ENCODE measurements around the gene FOSB.

FOSB gene

GRCh38 chr19:45469132-45469944 lies 1.5 kb downstream of the FOSB start:
- peak; percentile 95 for DNase-seq

GRCh38 chr19:45469945-45470761 lies 2.4 kb downstream of the FOSB start:
- DNase-seq, result peak; percentile 75

- no peak for DNase-seq
Measured at GRCh38 chr19:45470762-45471081, 2.9 kb downstream of the FOSB start.

GRCh38 chr19:45471111-45471930 lies 3.5 kb downstream of the FOSB start:
- peak; percentile 60 for DNase-seq

GRCh38 chr19:45471931-45472562 lies 4.3 kb downstream of the FOSB start:
- peak; percentile 61 for DNase-seq

- DNase-seq, result peak; percentile 81
Measured at GRCh38 chr19:45472563-45473366, 5.0 kb downstream of the FOSB start.

GRCh38 chr19:45473367-45473681 lies 5.5 kb downstream of the FOSB start:
- no peak for DNase-seq

GRCh38 chr19:45473682-45474605 lies 6.1 kb downstream of the FOSB start:
- peak; percentile 74 for DNase-seq

- DNase-seq, result peak; percentile 66
Measured at GRCh38 chr19:45474606-45475521, 7.1 kb downstream of the FOSB start.

GRCh38 chr19:45475537-45476291 lies 7.9 kb downstream of the FOSB start:
- peak; percentile 77 for DNase-seq

- DNase-seq, result peak; percentile 78
Measured at GRCh38 chr19:45476304-45476703, 8.5 kb downstream of the FOSB start.

GRCh38 chr19:45477186-45477585 lies 9.4 kb downstream of the FOSB start:
- peak; percentile 66 for DNase-seq

GRCh38 chr19:45477713-45478453 lies 10.1 kb downstream of the FOSB start:
- no peak for DNase-seq

GRCh38 chr19:45478454-45479238 lies 10.8 kb downstream of the FOSB start:
- DNase-seq, result peak; percentile 90

GRCh38 chr19:45483033-45483432 lies 15.2 kb downstream of the FOSB start:
- no peak for DNase-seq

- DNase-seq, result no peak
Measured at GRCh38 chr19:45484273-45484945, 16.6 kb downstream of the FOSB start.

All from left hindlimb (tissue), 1 donor.